K562 (cell line): ENCODE measurements around the gene CD34. TPM values are rescaled to one million over a fixed set of nuclear protein-coding genes. Genes with fewer than 3 reads are reported as not detected.

ENCODE experiments used
- ATAC-seq: fragments of 200-7000 bp; cut with Tn5 transposase; 3 replicates; pipeline ENCODE4 v1.9.1; 2020; ENCODE audit warnings: moderate library complexity
- BruUV-seq: library from RNA; stranded (reverse); fragments of 400-500 nt; replicated peaks from 2 replicates; lab custom pipeline; 2021; lab: Mats Ljungman, UMichigan
- CTCF ChIA-PET: fragments of 300-600 bp; formaldehyde crosslinking; extraction: SDS; loops from one replicate; lab custom pipeline; 2021; ENCODE audit warnings: low intra/inter-chr PET ratio; lab: Yijun Ruan, JAX
- POLR2A ChIA-PET: fragments of 300-600, 350-650 bp; sonication (Branson Sonifier 250); formaldehyde crosslinking; extraction: SDS; loops from one replicate; lab custom pipeline; 2021; ENCODE audit warnings: antibody characterized with exemption, inconsistent platforms; lab: Yijun Ruan, JAX
- DNase-seq, 4 experiments: peaks; one replicate each; pipeline versions ENCODE4 v3.0.0 to v3.0.0-alpha.2; 2011 to 2018; ENCODE audit warnings: low spot score in 3 of 4, mixed read lengths in 3 of 4; ENCODE audit errors: extremely low read depth in 1 of 4
- FAIRE-seq: peaks from 2 replicates; lab custom pipeline; 2011; peaks lifted over from hg19 to GRCh38; lab: Jason Lieb, UNC
- H2AFZ ChIP-seq: 2 replicates; pipeline ENCODE4 v1.6.0; 2011; ENCODE audit warnings: low read depth, low read length, control low read depth, inconsistent platforms
- H3K27ac ChIP-seq: fragments of 200-600 bp; 3 replicates; pipeline ENCODE4 v1.8.0; 2011; ENCODE audit warnings: low read depth, mild to moderate bottlenecking, control low read depth, inconsistent platforms, low read length, moderate library complexity, mixed read lengths; ENCODE audit errors: extremely low read depth
- H3K27me3 ChIP-seq, 2 experiments: fragments of 300-600 bp in 1 of 2; 2 replicates in 1 of 2; 3 replicates in 1 of 2; pipeline versions ENCODE4 v1.6.0 to v1.8.0; 2011; ENCODE audit warnings: inconsistent platforms in 2 of 2, low read length in 2 of 2, mild to moderate bottlenecking in 1 of 2, mixed read lengths in 1 of 2, moderate library complexity in 1 of 2; ENCODE audit not compliant: control insufficient read depth in 2 of 2, insufficient read depth in 2 of 2
- H3K36me3 ChIP-seq: fragments of 300-600 bp; 3 replicates; pipeline ENCODE4 v1.8.0; 2011; ENCODE audit warnings: mild to moderate bottlenecking, low read length, inconsistent platforms; ENCODE audit not compliant: control insufficient read depth, insufficient read depth
- H3K4me1 ChIP-seq, 2 experiments: fragments of 200-600 bp in 1 of 2; replicated peaks in 1 of 2; 2 replicates in 1 of 2; 3 replicates in 1 of 2; pipeline versions ENCODE4 v1.5.1 to v1.8.0; 2011; ENCODE audit warnings: inconsistent platforms in 2 of 2, low read length in 2 of 2, mild to moderate bottlenecking in 1 of 2, mixed read lengths in 1 of 2, moderate library complexity in 1 of 2; ENCODE audit not compliant: control insufficient read depth in 2 of 2, insufficient read depth in 2 of 2
- H3K4me2 ChIP-seq: 2 replicates; pipeline ENCODE4 v1.6.1; 2011; ENCODE audit warnings: low read length, control low read depth, inconsistent platforms, mixed read lengths; ENCODE audit not compliant: insufficient read depth
- H3K4me3 ChIP-seq: fragments of 200-600 bp; sonication (generic), shearing (Covaris generic); 2 replicates; pipeline ENCODE4 v1.5.1; 2016; ENCODE audit warnings: control low read depth, inconsistent platforms
- H3K79me2 ChIP-seq: fragments of 200-600 bp; 3 replicates; pipeline ENCODE4 v1.8.0; 2011; ENCODE audit warnings: low read length, inconsistent platforms; ENCODE audit not compliant: control insufficient read depth, insufficient read depth
- H3K9ac ChIP-seq, 2 experiments: 2 replicates each; pipeline versions ENCODE4 v1.6.0 to v1.6.1; 2011; ENCODE audit warnings: low read depth in 2 of 2, low read length in 2 of 2, control low read depth in 1 of 2, inconsistent platforms in 1 of 2, mild to moderate bottlenecking in 1 of 2, mixed read lengths in 1 of 2; ENCODE audit not compliant: insufficient read depth in 1 of 2
- H3K9me1 ChIP-seq: one replicate; pipeline ENCODE4 v1.6.0; 2011; ENCODE audit warnings: inconsistent platforms, mild to moderate bottlenecking, low read length, moderate library complexity; ENCODE audit not compliant: control insufficient read depth, insufficient read depth
- H3K9me3 ChIP-seq: replicated peaks from 2 replicates; pipeline ENCODE4 v1.5.1; 2011; ENCODE audit warnings: low read depth, low read length, inconsistent platforms; ENCODE audit not compliant: control insufficient read depth, insufficient read depth
- H4K20me1 ChIP-seq: replicated peaks from 2 replicates; pipeline ENCODE4 v1.6.1; 2011; ENCODE audit warnings: low read length, inconsistent platforms, mixed read lengths; ENCODE audit not compliant: control insufficient read depth, insufficient read depth
- ARID3A ChIP-seq: IDR thresholded peaks from 2 replicates; pipeline ENCODE4 v1.6.1; 2012; ENCODE audit warnings: low read depth, low read length, improper control_type of control experiment, borderline replicate concordance
- ATF7 ChIP-seq: fragments of 450-650 bp; IDR thresholded peaks from 2 replicates; pipeline ENCODE4 v1.7.1; 2014; ENCODE audit warnings: mild to moderate bottlenecking, moderate library complexity
- EGR1 ChIP-seq: fragments of 450-650 bp; conservative IDR thresholded peaks from 2 replicates; pipeline ENCODE4 v1.6.1; 2017; ENCODE audit warnings: mild to moderate bottlenecking
- EP300 ChIP-seq: IDR thresholded peaks from 2 replicates; pipeline ENCODE4 v1.6.1; 2012; ENCODE audit warnings: low read length, improper control_type of control experiment
- IFI16 ChIP-seq: fragments of 250-450 bp; sonication (Bioruptor Pico); IDR thresholded peaks from 2 replicates; pipeline ENCODE4 v2.1.2; 2022; ENCODE audit warnings: mild to moderate bottlenecking, inconsistent platforms
- NCOA4 ChIP-seq: fragments of 450-650 bp; IDR thresholded peaks from 2 replicates; pipeline ENCODE4 v1.6.1; 2018; ENCODE audit warnings: mild to moderate bottlenecking; ENCODE audit not compliant: partially characterized antibody
- PCBP1 ChIP-seq: fragments of 200-400 bp; formaldehyde crosslinking; IDR thresholded peaks from 2 replicates; pipeline ENCODE4 v1.6.1; 2018; ENCODE audit warnings: mild to moderate bottlenecking, low read depth, low read length; ENCODE audit not compliant: poor library complexity, severe bottlenecking
- RBBP5 ChIP-seq: fragments of 200-600 bp; sonication (generic); IDR thresholded peaks from 2 replicates; pipeline ENCODE4 v1.6.1; 2012; ENCODE audit warnings: borderline replicate concordance, mild to moderate bottlenecking, low read length, control low read depth, inconsistent platforms; ENCODE audit not compliant: insufficient read depth, poor library complexity, severe bottlenecking
- SRSF3 ChIP-seq: fragments of 200-400 bp; formaldehyde crosslinking; IDR thresholded peaks from 2 replicates; pipeline ENCODE4 v1.6.1; 2016; ENCODE audit warnings: mild to moderate bottlenecking, low read length, moderate library complexity; ENCODE audit not compliant: insufficient read depth
- WGBS: fragments of 100-300 bp; shearing (Covaris generic); methylation state at CpG from one replicate; pipeline ENCODE4 v1.1.6; 2016; ENCODE audit warnings: low coverage, mixed read lengths; ENCODE audit not compliant: insufficient coverage; ENCODE audit errors: missing lambda C conversion rate; 5-methylcytosine and 5-hydroxymethylcytosine counted together
- in situ Hi-C: fragments of 300-500 bp; cut with MboI; formaldehyde crosslinking; loops from 4 replicates; pipeline ENCODE4 v1.15.0; 2018; ENCODE audit warnings: inconsistent platforms, mixed read lengths
- intact Hi-C: fragments of 100-400 bp; cut with micrococcal nuclease; formaldehyde crosslinking; loops from 2 replicates; pipeline ENCODE4 v1.14.2; 2022
- polyA plus RNA-seq, 8 experiments: library from polyadenylated mRNA; depleted of rRNA in 4 of 8; stranded (reverse) in 5 of 8; unstranded in 3 of 8; fragments of >200 nt; fragmentation: Nextera tagmentation in 2 of 8; fragmentation: Illumina TruSeq in 1 of 8; extraction: Ambion mirVana in 2 of 8; extraction: Trizol in 1 of 8; gene quantifications; 2 replicates each; pipeline versions ENCODE4 v1.2.1 to v1.2.3, GENCODE V29; 2011 to 2014; ENCODE audit warnings: inconsistent platforms in 1 of 8, missing spikeins in 1 of 8
- total RNA-seq, 7 experiments: library from RNA; depleted of rRNA in 6 of 7; stranded (reverse); fragments of >200 nt in 6 of 7; fragmentation: Illumina TruSeq in 2 of 7; extraction: Trizol in 2 of 7; gene quantifications; 2 replicates each; pipeline versions ENCODE4 v1.2.1 to v1.2.3, GENCODE V29; 2011 to 2021; ENCODE audit warnings: low replicate concordance in 1 of 7

CD34 gene
- total and polyA plus RNA-seq, 9 of the 15 experiments (the other 6 are each of a cell fraction or from before 2014, with no cell fraction given) = not detected

DNA sequence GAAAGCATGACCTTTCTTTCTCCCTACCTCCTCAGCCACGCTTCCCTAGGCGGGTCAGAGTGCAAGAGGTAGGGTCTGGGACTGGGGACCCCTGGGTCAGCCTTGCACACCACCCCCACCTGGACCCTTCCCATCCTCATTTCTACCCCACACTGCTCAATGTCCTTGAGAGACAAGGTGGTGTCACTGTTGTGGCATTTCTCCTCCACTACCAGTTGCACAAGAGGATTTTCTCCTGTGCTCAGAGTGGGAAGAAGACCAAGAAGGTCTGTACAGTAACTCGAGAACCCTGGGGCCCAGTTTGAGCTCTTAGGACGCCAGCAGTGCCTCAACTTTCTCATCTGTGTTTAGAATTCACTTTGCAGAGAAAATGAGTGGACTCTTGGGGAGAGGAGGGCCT is 49.4 kb upstream of the CD34 start:
- Histone ChIP-seq H3K4me3 (no peak overlapping the region), H2AFZ (no peak overlapping the region), H3K9me1 (no peaks in the 10 kb centered on the region), H3K9ac (no peak overlapping the region), H4K20me1 (no peaks in the 10 kb centered on the region), H3K4me2 (no peak overlapping the region), H3K79me2 (no peaks in the 10 kb centered on the region), H3K9me3 (no peaks in the 10 kb centered on the region), H3K4me1 (peaks cover 19 to 24% of the 10 kb centered on the region in 2 experiments), H3K27ac (no peak overlapping the region), H3K27me3 (peaks cover 6 to 10% of the 10 kb centered on the region in 2 experiments; a peak in 4 of 5 replicates), H3K36me3 (no peaks in the 10 kb centered on the region)
- DNase-seq (no peak), FAIRE-seq (no peak), ATAC-seq (no peak)
- no TSS peak for BruUV-seq
- TF ChIP-seq EGR1 (no peak), PCBP1 (no peak), EP300 (no peak), SRSF3 (no peak), ATF7 (no peak), RBBP5 (no peak), ARID3A (no peak), IFI16 (CRISPR knock-in tag) (no peak), NCOA4 (no peak)
- WGBS = 24% methylated on average over 4 of the region's 4 CpGs
- ChIA-PET POLR2A (no interaction called here), CTCF (no interaction called here)
- in situ Hi-C loops (no loop called here), intact Hi-C loops (loop anchor here (10.0 kb wide), 1 partner anchor 246 kb away; no protein-coding TSS in a partner anchor)
